VCaP (cell line): ENCODE data around the gene MRPL36.

Experiments used
- H3K27ac ChIP-seq: fragments of 450-650 bp; 2 replicates; pipeline ENCODE4 v1.5.1; 2017
- TF ChIP-seq, protein P1 (sequence below): fragments of 450-650 bp; conservative IDR thresholded peaks from 2 replicates; pipeline ENCODE4 v1.5.1; 2017; ENCODE audit warnings: mild to moderate bottlenecking, moderate library complexity

The MRPL36 gene

DNA sequence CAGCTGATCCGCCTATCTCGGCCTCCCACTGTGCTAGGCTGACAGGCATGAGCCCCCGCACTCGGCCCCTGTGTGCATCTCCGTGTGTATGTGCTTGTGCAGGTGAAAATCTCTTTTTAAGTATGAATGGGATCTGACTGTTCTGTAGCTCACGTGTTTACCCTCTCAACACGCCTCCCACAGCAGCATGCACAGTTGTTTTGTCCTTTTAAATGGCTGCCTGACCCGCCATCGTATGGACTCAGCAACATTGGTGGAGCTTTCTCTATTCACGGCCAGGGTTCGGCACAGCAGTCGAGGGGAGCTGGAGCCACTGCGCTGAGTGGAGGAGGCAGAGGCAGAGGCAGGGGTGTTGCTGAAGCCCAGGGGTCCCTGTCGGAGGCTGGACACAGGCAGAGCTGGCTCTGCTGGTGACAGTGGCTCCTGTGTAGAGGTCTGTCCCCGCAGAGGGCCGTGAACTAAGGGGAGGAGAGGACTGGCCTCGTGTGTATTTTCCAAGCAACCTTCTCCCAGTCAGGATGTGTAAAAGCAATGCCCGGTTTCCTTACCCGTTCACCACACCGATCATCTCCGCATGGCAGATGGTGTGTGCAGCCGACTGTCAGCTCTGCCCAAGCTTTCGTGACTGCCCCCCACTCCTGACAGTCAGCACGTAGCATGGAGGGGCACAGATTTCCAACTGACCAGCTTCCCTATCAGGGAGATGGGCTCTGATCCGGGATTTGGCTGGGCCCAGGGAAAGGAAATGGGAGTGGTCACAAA is 37.3 kb downstream of the MRPL36 start:
- H3K27ac ChIP-seq: no peak overlapping the region
- TF ChIP-seq, protein P1, sequence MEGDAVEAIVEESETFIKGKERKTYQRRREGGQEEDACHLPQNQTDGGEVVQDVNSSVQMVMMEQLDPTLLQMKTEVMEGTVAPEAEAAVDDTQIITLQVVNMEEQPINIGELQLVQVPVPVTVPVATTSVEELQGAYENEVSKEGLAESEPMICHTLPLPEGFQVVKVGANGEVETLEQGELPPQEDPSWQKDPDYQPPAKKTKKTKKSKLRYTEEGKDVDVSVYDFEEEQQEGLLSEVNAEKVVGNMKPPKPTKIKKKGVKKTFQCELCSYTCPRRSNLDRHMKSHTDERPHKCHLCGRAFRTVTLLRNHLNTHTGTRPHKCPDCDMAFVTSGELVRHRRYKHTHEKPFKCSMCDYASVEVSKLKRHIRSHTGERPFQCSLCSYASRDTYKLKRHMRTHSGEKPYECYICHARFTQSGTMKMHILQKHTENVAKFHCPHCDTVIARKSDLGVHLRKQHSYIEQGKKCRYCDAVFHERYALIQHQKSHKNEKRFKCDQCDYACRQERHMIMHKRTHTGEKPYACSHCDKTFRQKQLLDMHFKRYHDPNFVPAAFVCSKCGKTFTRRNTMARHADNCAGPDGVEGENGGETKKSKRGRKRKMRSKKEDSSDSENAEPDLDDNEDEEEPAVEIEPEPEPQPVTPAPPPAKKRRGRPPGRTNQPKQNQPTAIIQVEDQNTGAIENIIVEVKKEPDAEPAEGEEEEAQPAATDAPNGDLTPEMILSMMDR: no peak

DNA sequence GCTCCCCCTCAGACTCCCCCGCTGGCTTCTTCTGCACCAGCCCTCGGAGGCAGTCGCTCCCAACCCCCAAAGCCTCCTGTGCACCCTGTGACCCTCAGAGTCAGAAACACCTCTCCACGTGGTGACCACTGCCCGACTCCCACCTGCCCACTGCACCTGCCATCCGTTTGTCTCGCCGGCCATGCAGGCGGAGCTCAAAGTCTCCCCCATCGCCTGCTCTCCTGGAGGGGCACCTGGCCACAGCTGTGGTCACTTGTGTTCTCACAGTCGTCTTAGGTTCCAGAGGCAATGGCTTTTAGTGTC is 38.2 kb downstream of the MRPL36 start:
- TF ChIP-seq, protein P1: no peak
- no peak overlapping the region for H3K27ac ChIP-seq

DNA sequence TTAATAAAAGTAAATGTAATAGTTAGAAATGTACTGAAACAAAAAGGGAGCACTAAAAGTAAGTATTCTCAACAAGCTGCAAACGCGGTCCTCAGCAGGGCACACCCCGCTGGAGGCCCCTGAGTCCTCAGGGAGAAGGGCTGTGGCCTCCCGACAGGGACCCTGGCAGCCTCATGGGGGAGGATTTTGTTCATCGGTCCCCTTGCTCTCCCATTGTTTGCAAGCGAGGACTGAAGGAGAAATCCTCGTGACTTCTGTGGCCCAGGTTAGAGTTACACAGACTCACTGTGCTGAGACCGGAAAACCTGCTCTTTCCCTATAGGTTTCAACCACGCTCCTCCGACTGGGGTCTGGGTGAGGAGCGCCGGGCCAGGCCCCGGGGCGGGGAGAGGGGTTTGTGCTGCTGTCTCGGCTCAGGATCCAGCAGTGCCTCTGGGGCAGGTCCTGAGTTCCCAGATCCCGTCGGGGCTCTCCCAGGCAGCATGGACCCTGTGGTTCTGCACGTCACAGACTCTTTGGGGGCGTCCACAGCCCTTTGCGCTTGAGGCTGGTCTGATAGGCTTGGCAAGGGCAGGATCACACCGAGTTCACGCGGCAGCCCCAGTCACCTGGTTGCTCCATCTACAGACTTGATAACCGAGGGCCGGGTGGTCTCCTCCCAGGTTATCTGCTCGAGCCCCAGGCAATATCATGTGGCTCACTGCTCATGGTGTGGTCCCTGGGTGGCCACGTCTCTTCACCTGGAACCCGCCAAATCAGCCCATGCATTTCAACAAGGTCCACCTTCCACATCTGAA is 38.8 kb downstream of the MRPL36 start:
- no peak overlapping the region for H3K27ac ChIP-seq
- TF ChIP-seq, protein P1: no peak

DNA sequence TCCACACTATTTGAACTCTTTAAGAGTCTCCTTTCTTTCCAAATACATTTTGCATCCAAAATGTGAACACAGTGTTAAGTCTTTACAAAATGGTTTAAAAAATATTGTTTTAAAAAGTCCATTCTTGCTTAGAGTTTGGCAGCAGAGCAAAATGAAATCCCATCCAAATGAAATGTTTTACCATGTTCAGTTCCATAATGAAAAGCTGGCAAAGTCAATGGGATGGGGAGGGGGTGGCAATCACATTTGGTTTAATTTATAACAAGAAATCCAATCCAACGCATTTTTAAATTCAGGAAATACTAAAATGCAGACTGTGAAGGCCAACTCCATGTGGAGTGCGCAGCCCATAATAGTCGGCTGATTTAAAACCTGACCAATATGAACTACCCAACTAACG is 39.4 kb downstream of the MRPL36 start:
- TF ChIP-seq, protein P1: no peak
- no peak overlapping the region for H3K27ac ChIP-seq

DNA sequence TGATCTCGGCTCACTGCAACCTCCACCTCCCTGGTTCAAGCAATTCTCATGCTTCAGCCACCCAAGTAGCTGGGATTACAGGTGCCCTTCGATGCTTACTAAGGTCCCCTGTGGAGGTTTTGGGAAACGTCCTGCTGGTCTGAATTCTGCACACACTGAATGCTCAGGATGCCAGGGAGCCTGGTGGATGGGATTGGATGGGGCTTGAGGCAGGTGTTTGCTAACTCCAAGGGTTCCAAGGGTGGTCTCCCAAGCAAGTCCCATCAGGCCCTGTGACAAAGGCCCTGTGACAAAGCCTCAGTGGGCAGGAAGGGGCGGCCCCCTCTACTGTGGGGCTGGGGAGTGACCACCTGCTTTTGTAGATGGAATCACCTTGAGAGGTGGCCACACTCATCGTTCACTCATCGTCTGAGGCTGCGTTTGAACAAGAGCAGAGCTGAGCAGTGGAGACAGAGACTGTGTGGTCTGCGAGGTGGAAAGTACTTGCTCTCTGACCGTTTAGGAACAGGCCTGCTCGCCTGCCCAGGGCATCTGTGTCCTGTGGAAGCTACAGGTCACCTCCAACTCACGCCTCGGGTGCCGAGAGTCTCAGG is 40.2 kb downstream of the MRPL36 start:
- no peak overlapping the region for H3K27ac ChIP-seq
- TF ChIP-seq, protein P1: no peak

DNA sequence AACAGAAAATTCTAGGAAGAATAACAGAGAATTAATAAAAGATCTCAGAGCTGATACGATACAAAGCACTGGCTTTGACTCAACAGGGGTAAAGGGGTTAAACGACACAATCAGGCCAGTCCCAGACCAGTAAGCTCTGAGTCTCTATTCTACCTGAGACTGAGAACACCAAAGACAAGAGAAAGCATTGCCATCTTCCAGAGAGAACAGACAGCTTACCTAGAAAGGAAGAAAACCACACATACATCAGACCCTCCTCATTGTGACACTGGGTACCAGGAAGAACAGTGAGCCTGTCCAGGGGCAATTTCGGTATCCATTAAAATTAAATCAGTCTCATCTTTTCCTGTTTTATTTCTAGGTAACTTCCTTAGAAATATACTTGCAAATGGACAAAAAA is 41.1 kb downstream of the MRPL36 start:
- no peak overlapping the region for H3K27ac ChIP-seq
- TF ChIP-seq, protein P1: no peak

DNA sequence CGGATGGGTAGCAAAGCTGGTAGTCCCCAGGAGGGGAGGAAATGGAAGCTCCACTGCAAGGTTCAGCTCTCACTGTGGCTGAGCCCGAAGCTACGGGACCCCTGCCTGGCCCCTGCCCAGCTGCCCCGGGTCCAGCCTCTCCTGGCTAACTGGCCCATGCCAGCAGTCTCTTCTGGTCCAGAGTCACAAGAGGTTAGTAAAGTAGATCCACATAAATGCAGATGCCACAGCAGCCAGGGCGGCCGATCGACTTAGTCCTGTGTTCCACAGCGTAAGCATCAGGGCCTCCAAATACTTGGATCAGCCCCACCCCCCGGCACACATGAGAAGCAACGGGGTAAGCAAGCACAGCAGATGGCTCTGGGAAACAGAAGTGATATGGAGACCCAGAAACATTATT is 42.1 kb downstream of the MRPL36 start:
- TF ChIP-seq, protein P1: no peak
- H3K27ac ChIP-seq: no peak overlapping the region
